ENCODE measurements around the gene ZSWIM1. TPM values are rescaled to one million over a fixed set of nuclear protein-coding genes. Genes with fewer than 3 reads are reported as not detected.

Gene ZSWIM1
- total and polyA plus RNA-seq, 2 of the 13 experiments (the other 11 are each of a cell fraction or from before 2014, with no cell fraction given): 9.5 to 11.7 TPM

GRCh38 chr20:45918182-45918737, 37.2 kb downstream of the ZSWIM1 start (continued):
- TF ChIP-seq ZNF891 (CRISPR knock-in tag; IDR thresholded peaks at IDR 0.05) (no peak), ZBTB26 (CRISPR knock-in tag; IDR thresholded peaks at IDR 0.05; ENCODE audit: borderline replicate concordance) (peak; percentile 100), NCOA1 (CRISPR knock-in tag; IDR thresholded peaks at IDR 0.05) (0 out of 2 replicates have a peak, but pooled peaks have one; percentile 21), MEIS2 (CRISPR knock-in tag; IDR thresholded peaks at IDR 0.05) (0 out of 2 replicates have a peak, but pooled peaks have one; percentile 40), TMF1 (CRISPR knock-in tag; IDR thresholded peaks at IDR 0.05; ENCODE audit: low read depth) (no peak), CEBPZ (IDR thresholded peaks at IDR 0.05; ENCODE audit: low read length) (no peak), REPIN1 (CRISPR knock-in tag; IDR thresholded peaks at IDR 0.05; ENCODE audit: borderline replicate concordance, low read depth) (no peak), RFXAP (CRISPR knock-in tag; IDR thresholded peaks at IDR 0.05; ENCODE audit: borderline replicate concordance) (0 out of 2 replicates have a peak, but pooled peaks have one; percentile 24), NCOA5 (CRISPR knock-in tag; IDR thresholded peaks at IDR 0.05) (no peak), PAF1 (CRISPR knock-in tag; IDR thresholded peaks at IDR 0.05) (no peak), AKAP8 (CRISPR knock-in tag; IDR thresholded peaks at IDR 0.05) (no peak), ZNF460 (CRISPR knock-in tag; IDR thresholded peaks at IDR 0.05; ENCODE audit: borderline replicate concordance) (no peak), CHD2 (IDR thresholded peaks at IDR 0.05; ENCODE audit: low read depth, low read length) (no peak), ARNTL (CRISPR knock-in tag; IDR thresholded peaks at IDR 0.05) (no peak), SIX1 (CRISPR knock-in tag; IDR thresholded peaks at IDR 0.05; ENCODE audit: borderline replicate concordance) (no peak), ATF6 (CRISPR knock-in tag; conservative IDR thresholded peaks at IDR 0.05) (no peak), PCBP1 (IDR thresholded peaks at IDR 0.05; ENCODE audit: borderline replicate concordance, low read depth, low read length) (no peak), MTF1 (CRISPR knock-in tag; IDR thresholded peaks at IDR 0.05) (no peak), ZNF234 (CRISPR knock-in tag; conservative IDR thresholded peaks at IDR 0.05) (0 out of 2 replicates have a peak, but pooled peaks have one; percentile 0), FOXJ3 (CRISPR knock-in tag; IDR thresholded peaks at IDR 0.05; ENCODE audit: borderline replicate concordance) (no peak), ZBTB10 (CRISPR knock-in tag; IDR thresholded peaks at IDR 0.05; ENCODE audit: borderline replicate concordance) (0 out of 2 replicates have a peak, but pooled peaks have one; percentile 26)
